Measurements from ENCODE around the gene NTSR1. TPM values are rescaled to one million over a fixed set of nuclear protein-coding genes. Genes with fewer than 3 reads are reported as not detected.

The NTSR1 gene
- total and polyA plus RNA-seq, 2 of the 13 experiments (the other 11 are each of a cell fraction or from before 2014, with no cell fraction given): 0.09 to 0.12 TPM

DNA sequence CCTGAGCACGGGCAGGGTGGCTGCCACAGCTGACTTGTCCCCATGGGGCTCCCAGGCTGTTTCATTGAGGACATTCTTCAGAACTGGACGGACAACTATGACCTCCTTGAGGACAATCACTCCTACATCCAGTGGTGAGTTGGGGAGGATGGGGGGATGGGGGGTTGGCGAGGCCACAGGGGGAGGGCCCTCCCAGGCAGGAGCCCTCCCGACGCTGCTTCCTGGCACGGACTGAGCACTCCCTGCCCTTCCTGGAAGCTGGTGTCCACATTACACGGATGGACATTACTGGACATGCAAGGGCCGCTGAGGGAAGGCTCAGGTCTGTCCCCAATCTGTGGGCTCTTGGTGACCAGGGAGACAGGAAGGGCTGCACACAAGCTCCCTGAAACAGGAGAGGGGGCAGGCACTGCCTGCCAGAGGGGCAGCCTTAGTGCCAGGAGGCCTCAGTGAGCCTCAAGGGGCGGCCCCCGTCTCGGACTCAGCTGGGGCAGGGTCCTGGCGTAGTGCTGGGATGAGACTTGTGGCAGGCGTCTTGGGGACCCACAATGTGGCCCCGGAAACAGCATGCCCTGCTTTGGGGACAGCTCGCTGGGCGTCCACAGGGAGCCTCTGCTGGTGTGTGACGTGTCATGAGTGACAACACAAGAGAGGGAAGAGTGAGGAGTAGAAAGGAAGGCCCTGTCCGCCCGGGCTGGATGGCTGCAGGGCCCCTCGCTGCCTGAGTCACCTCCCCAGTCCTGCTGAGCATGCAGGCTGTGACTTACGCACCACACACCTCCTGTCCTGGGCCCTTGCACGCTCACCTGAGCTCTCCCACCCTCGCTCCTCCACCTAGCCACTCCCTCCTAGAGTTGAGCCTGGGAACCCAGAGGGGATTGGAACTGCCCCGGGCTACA is 101.1 kb downstream of the NTSR1 start (continued):
- TF ChIP-seq ZNF646 (CRISPR knock-in tag; IDR thresholded peaks at IDR 0.05): no peak
- peak; percentile 21 for TF ChIP-seq RBM22 (optimal IDR thresholded peaks at IDR 0.05; ENCODE audit: low read length)
- no peak for TF ChIP-seq GATA4 (IDR thresholded peaks at IDR 0.05; ENCODE audit: borderline replicate concordance, low read depth)
- no peak for TF ChIP-seq GLMP (CRISPR knock-in tag; IDR thresholded peaks at IDR 0.05; ENCODE audit: borderline replicate concordance)
- TF ChIP-seq BRD4 (CRISPR knock-in tag; IDR thresholded peaks at IDR 0.05): no peak
- TF ChIP-seq, protein P1, sequence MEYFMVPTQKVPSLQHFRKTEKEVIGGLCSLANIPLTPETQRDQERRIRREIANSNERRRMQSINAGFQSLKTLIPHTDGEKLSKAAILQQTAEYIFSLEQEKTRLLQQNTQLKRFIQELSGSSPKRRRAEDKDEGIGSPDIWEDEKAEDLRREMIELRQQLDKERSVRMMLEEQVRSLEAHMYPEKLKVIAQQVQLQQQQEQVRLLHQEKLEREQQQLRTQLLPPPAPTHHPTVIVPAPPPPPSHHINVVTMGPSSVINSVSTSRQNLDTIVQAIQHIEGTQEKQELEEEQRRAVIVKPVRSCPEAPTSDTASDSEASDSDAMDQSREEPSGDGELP (IDR thresholded peaks at IDR 0.05; ENCODE audit: borderline replicate concordance, low read depth): no peak
- TF ChIP-seq, protein P2, sequence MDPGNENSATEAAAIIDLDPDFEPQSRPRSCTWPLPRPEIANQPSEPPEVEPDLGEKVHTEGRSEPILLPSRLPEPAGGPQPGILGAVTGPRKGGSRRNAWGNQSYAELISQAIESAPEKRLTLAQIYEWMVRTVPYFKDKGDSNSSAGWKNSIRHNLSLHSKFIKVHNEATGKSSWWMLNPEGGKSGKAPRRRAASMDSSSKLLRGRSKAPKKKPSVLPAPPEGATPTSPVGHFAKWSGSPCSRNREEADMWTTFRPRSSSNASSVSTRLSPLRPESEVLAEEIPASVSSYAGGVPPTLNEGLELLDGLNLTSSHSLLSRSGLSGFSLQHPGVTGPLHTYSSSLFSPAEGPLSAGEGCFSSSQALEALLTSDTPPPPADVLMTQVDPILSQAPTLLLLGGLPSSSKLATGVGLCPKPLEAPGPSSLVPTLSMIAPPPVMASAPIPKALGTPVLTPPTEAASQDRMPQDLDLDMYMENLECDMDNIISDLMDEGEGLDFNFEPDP (CRISPR knock-in tag; conservative IDR thresholded peaks at IDR 0.05): no peak
- no peak for TF ChIP-seq ZNF33B (CRISPR knock-in tag; IDR thresholded peaks at IDR 0.05)
